Endothelial cell of umbilical vein (primary cell): ENCODE data around the gene SAYSD1. TPM values are rescaled to one million over a fixed set of nuclear protein-coding genes. Genes with fewer than 3 reads are reported as not detected.

Experiments
- BruUV-seq: library from RNA; stranded (reverse); fragments of 400-500 nt; replicated peaks from 2 replicates; lab custom pipeline; 2021; lab: Mats Ljungman, UMichigan
- CTCF ChIA-PET: fragments of 300-600, 350-600 bp; sonication (Branson Sonifier 250); formaldehyde crosslinking; loops from one replicate; lab custom pipeline; 2021; ENCODE audit warnings: antibody characterized with exemption, inconsistent platforms; lab: Charles Lee
- POLR2A ChIA-PET: fragments of 300-600, 350-600 bp; sonication (Branson Sonifier 250); formaldehyde crosslinking; loops from one replicate; lab custom pipeline; 2021; ENCODE audit warnings: antibody characterized with exemption, inconsistent platforms; lab: Charles Lee
- DNase-seq: peaks from one replicate; pipeline ENCODE4 v3.0.0-alpha.2; 2011; ENCODE audit warnings: low read depth, low spot score
- FAIRE-seq: peaks from 2 replicates; lab custom pipeline; 2011; peaks lifted over from hg19 to GRCh38; lab: Jason Lieb, UNC
- H2AFZ ChIP-seq: 2 replicates; pipeline ENCODE4 v1.6.0; 2012; ENCODE audit warnings: low read depth, low read length, control low read depth, inconsistent platforms
- H3K27ac ChIP-seq: 2 replicates; pipeline ENCODE4 v1.5.1; 2011; ENCODE audit warnings: low read depth, mild to moderate bottlenecking, control low read depth, low read length, moderate library complexity; ENCODE audit not compliant: insufficient read depth
- H3K27me3 ChIP-seq, 2 experiments: 2 replicates each; pipeline versions ENCODE4 v1.6.0 to v1.6.1; 2011; ENCODE audit warnings: low read length in 2 of 2, mixed read lengths in 1 of 2; ENCODE audit not compliant: control insufficient read depth in 2 of 2, insufficient read depth in 2 of 2
- H3K36me3 ChIP-seq, 2 experiments: 2 replicates in 1 of 2; 3 replicates in 1 of 2; pipeline ENCODE4 v1.5.1; 2011; ENCODE audit warnings: low read length in 2 of 2, mild to moderate bottlenecking in 1 of 2, moderate library complexity in 1 of 2; ENCODE audit not compliant: control insufficient read depth in 2 of 2, insufficient read depth in 2 of 2; ENCODE audit errors: extremely low read depth in 1 of 2
- H3K4me1 ChIP-seq: 3 replicates; pipeline ENCODE4 v1.5.1; 2011; ENCODE audit warnings: mild to moderate bottlenecking, low read length; ENCODE audit not compliant: control insufficient read depth, insufficient read depth; ENCODE audit errors: extremely low read depth
- H3K4me2 ChIP-seq: 2 replicates; pipeline ENCODE4 v1.6.1; 2011; ENCODE audit warnings: low read length, control low read depth, mixed read lengths; ENCODE audit not compliant: insufficient read depth
- H3K4me3 ChIP-seq, 3 experiments: fragments of 200-600 bp in 1 of 3; sonication (generic), shearing (Covaris generic) in 1 of 3; replicated peaks in 1 of 3; 2 replicates each; pipeline ENCODE4 v1.5.1; 2011 to 2016; ENCODE audit warnings: control low read depth in 3 of 3, low read length in 3 of 3, mild to moderate bottlenecking in 2 of 3, inconsistent platforms in 1 of 3, low read depth in 1 of 3, moderate library complexity in 1 of 3; ENCODE audit not compliant: insufficient read depth in 1 of 3
- H3K79me2 ChIP-seq: 2 replicates; pipeline ENCODE4 v1.6.0; 2012; ENCODE audit warnings: low read length, inconsistent platforms; ENCODE audit not compliant: control insufficient read depth, insufficient read depth
- H3K9ac ChIP-seq: replicated peaks from 2 replicates; pipeline ENCODE3; 2011; ENCODE audit warnings: low read length, control low read depth; ENCODE audit not compliant: insufficient read depth; ENCODE audit errors: extremely low read depth
- H3K9me1 ChIP-seq: replicated peaks from 3 replicates; pipeline ENCODE4 v1.6.0; 2011; ENCODE audit warnings: mild to moderate bottlenecking, low read length; ENCODE audit not compliant: control insufficient read depth, insufficient read depth; ENCODE audit errors: extremely low read depth
- H3K9me3 ChIP-seq: replicated peaks from 2 replicates; pipeline ENCODE4 v1.5.1; 2012; ENCODE audit warnings: low read length, inconsistent platforms; ENCODE audit not compliant: control insufficient read depth, insufficient read depth
- H4K20me1 ChIP-seq: replicated peaks from 2 replicates; pipeline ENCODE3; 2011; ENCODE audit warnings: mild to moderate bottlenecking, low read length; ENCODE audit not compliant: control insufficient read depth, insufficient read depth; ENCODE audit errors: extremely low read depth
- CTCF ChIP-seq, 2 donors: IDR thresholded peaks; 1 replicate in 1 of 2; 2 replicates in 1 of 2; pipeline ENCODE4 v1.5.1; 2011; ENCODE audit warnings: low read length in 2 of 2, mild to moderate bottlenecking in 2 of 2, moderate library complexity in 2 of 2, control low read depth in 1 of 2, inconsistent platforms in 1 of 2, low read depth in 1 of 2; ENCODE audit not compliant: insufficient read depth in 1 of 2; ENCODE audit errors: extremely low read depth in 1 of 2
- EZH2 ChIP-seq: IDR thresholded peaks from 2 replicates; pipeline ENCODE4 v1.6.1; 2012; ENCODE audit warnings: borderline replicate concordance, low read depth, mild to moderate bottlenecking, moderate library complexity, low read length, inconsistent platforms; ENCODE audit not compliant: severe bottlenecking
- FOS ChIP-seq: IDR thresholded peaks from 2 replicates; pipeline ENCODE4 v1.6.1; 2011; ENCODE audit warnings: mild to moderate bottlenecking, low read length, moderate library complexity, borderline replicate concordance; ENCODE audit not compliant: insufficient read depth
- GATA2 ChIP-seq: IDR thresholded peaks from 2 replicates; pipeline ENCODE4 v1.7.0; 2011; ENCODE audit warnings: low read depth, mild to moderate bottlenecking, moderate library complexity, mixed read lengths, low read length; ENCODE audit not compliant: insufficient read length, insufficient read depth
- JUN ChIP-seq: IDR thresholded peaks from 2 replicates; pipeline ENCODE4 v1.6.1; 2011; ENCODE audit warnings: borderline replicate concordance, low read depth; ENCODE audit not compliant: insufficient read length, insufficient read depth
- MAX ChIP-seq: IDR thresholded peaks from 2 replicates; pipeline ENCODE4 v1.6.1; 2011; ENCODE audit not compliant: insufficient read depth, insufficient read length
- MYC ChIP-seq: IDR thresholded peaks from one replicate; pipeline ENCODE4 v1.6.1; 2011; ENCODE audit warnings: mild to moderate bottlenecking, low read depth, low read length
- POLR2A ChIP-seq: IDR thresholded peaks from 2 replicates; pipeline ENCODE4 v1.6.1; 2012; ENCODE audit warnings: low read depth, mild to moderate bottlenecking, control low read depth, low read length
- POLR2AphosphoS5 ChIP-seq: IDR thresholded peaks from 2 replicates; pipeline ENCODE4 v1.6.1; 2012; ENCODE audit warnings: low read depth, mild to moderate bottlenecking, control low read depth, low read length, moderate library complexity; ENCODE audit not compliant: insufficient read depth
- dilution Hi-C: fragments of 300-500 bp; cut with MboI; formaldehyde crosslinking; loops from one replicate; pipeline ENCODE4 v1.15.0; 2019; ENCODE audit warnings: low sequenced_read_pairs; ENCODE audit not compliant: extremely low pct_ligation_motif_present
- intact Hi-C: fragments of 100-400 bp; cut with micrococcal nuclease; formaldehyde crosslinking; loops from one replicate; pipeline ENCODE4 v1.10.0; 2022
- polyA plus RNA-seq, 4 experiments: library from polyadenylated mRNA; depleted of rRNA in 3 of 4; stranded (reverse) in 3 of 4; unstranded in 1 of 4; fragments of >200 nt; gene quantifications; 2 replicates each; pipeline versions ENCODE4 v1.2.1 to v1.2.3, GENCODE V29; 2011 to 2012; ENCODE audit warnings: missing spikeins in 1 of 4
- total RNA-seq: library from RNA; stranded (reverse); gene quantifications from 2 replicates; pipeline ENCODE4 v1.2.3, GENCODE V29; 2021

Gene SAYSD1
- total and polyA plus RNA-seq, 2 donors (not counting 3 experiments of a cell fraction or from before 2014, with no cell fraction given), result 9.0 to 9.7 TPM

DNA sequence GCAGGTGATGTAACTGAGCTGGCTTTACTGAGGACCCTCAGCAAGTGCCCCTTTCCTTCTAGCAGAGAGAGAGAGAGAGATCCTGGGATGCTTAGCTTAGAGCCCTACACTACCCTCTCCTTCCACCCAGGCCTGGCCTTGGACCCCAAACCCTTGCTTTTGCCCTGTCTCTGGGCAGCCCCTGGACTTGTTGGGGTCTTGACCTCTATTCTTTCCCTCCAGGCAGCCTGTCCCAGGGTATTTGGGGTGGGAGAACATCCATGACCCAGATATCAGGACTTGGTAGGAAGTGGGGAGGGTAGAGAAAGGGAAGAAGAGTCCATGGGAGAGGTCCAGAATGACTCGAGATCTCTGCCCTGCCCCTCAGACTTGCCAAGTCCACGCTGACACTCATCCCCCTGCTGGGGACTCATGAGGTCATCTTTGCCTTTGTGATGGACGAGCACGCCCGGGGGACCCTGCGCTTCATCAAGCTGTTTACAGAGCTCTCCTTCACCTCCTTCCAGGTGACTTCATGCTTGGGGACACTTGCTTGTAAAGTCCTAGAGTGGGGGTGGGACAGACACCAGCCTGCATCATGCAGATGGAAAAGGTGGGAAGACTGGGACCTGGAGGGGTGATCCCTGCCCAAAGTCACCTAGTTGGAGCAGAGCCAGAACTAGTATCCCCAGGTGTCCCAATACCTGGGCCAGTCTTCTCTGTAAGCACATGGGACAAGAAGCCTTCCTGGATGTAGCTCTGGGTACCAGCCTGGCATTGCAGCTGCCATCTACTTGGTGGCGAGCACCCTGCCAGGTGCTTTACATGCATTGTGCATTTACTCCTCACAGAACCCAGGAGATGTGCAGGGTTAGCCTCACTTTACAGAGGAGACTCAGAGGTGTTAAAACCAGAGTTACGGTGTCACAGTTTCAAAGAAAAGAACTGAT, 35.5 kb downstream of the SAYSD1 start:
- H3K27me3 ChIP-seq, result no peaks in the 10 kb centered on the region
- H3K36me3 ChIP-seq, result no peaks in the 10 kb centered on the region
- no TSS peak for BruUV-seq
- no peak overlapping the region for H3K9ac ChIP-seq
- H3K79me2 ChIP-seq, result no peaks in the 10 kb centered on the region
- H3K4me3 ChIP-seq, result no peak overlapping the region
- no peaks in the 10 kb centered on the region for H3K9me1 ChIP-seq
- ChIA-PET CTCF (interaction anchor here (0.9 kb wide), 1 partner anchor 8 kb away, joined by 3 read pairs; no protein-coding TSS in a partner anchor), POLR2A (no interaction called here)
- no peaks in the 10 kb centered on the region for H3K4me1 ChIP-seq
- H2AFZ ChIP-seq, result no peak overlapping the region
- DNase-seq (no peak), FAIRE-seq (no peak)
- H3K27ac ChIP-seq, result no peak overlapping the region
- dilution Hi-C loops, result no loop called here
- H3K9me3 ChIP-seq, result no peaks in the 10 kb centered on the region
- intact Hi-C loops, result no loop called here
- H3K4me2 ChIP-seq, result no peak overlapping the region
- H4K20me1 ChIP-seq, result no peaks in the 10 kb centered on the region
- TF ChIP-seq POLR2A, result no peak
- no peak for TF ChIP-seq FOS
- TF ChIP-seq MAX, result no peak
- TF ChIP-seq JUN, result no peak
- no peak for TF ChIP-seq GATA2
- no peak for TF ChIP-seq CTCF (IDR thresholded peaks at IDR 0.05; ENCODE audit: extremely low read depth in 1 of 2, insufficient read depth in 1 of 2, low read depth in 1 of 2, low read length in 2 of 2)
- TF ChIP-seq EZH2, result no peak
- TF ChIP-seq MYC, result no peak
- no peak for TF ChIP-seq POLR2AphosphoS5
